Suprapubic skin (tissue), 4 donors: ENCODE results near the gene CXXC5.

Experiments used
- EP300 ChIP-seq: sonication (generic); formaldehyde crosslinking; IDR thresholded peaks from one replicate; pipeline ENCODE4 v1.6.1; 2017; ENCODE audit warnings: antibody characterized with exemption
- POLR2A ChIP-seq, 2 donors: fragments of 450-650 bp; IDR thresholded peaks; one replicate each; pipeline ENCODE4 v1.6.1; 2017; ENCODE audit warnings: antibody characterized with exemption in 2 of 2, mild to moderate bottlenecking in 2 of 2, moderate library complexity in 2 of 2
- POLR2AphosphoS5 ChIP-seq, 3 donors: sonication (generic); formaldehyde crosslinking; IDR thresholded peaks; one replicate each; pipeline ENCODE4 v1.6.1; 2017; ENCODE audit warnings: antibody characterized with exemption in 3 of 3
- TF ChIP-seq, protein P1 (sequence below), 2 donors: fragments of 200-600 bp in 1 of 2; fragments of 450-650 bp in 1 of 2; sonication (generic) in 1 of 2; IDR thresholded peaks; one replicate each; pipeline ENCODE4 v1.5.1; 2016 to 2019; ENCODE audit warnings: antibody characterized with exemption in 2 of 2, mild to moderate bottlenecking in 1 of 2, moderate library complexity in 1 of 2

DNA sequence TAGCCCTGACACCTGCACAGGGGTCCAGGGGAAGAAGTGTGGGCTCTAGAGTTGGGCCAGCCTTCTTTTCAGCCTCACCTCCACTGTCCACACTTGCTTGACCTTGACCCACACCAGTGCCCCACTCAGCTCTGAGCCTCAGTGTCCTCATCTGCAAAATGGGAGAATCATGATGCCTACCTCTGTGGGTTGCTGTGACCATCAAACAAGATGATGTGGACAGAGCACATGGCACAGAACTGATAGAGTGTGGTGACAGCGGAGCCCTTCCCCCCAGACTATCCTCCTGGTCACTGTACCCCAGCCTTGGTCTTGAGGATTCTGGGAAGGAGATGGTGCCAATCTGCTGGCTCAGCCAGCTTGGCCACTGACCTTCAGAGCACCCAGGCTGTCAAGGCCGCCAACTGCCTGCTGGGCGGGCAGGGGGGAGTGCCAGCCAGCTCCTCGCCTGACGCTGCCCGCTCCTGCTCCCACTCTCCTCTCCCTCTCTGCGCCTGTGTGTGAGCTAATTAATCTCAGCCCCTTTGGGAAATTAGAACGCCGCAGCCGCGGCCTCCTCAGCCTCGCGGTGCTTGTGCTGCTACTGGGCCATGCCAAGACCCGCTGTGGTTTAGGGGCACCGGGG, 16.7 kb downstream of the CXXC5 start:
- TF ChIP-seq, protein P1, sequence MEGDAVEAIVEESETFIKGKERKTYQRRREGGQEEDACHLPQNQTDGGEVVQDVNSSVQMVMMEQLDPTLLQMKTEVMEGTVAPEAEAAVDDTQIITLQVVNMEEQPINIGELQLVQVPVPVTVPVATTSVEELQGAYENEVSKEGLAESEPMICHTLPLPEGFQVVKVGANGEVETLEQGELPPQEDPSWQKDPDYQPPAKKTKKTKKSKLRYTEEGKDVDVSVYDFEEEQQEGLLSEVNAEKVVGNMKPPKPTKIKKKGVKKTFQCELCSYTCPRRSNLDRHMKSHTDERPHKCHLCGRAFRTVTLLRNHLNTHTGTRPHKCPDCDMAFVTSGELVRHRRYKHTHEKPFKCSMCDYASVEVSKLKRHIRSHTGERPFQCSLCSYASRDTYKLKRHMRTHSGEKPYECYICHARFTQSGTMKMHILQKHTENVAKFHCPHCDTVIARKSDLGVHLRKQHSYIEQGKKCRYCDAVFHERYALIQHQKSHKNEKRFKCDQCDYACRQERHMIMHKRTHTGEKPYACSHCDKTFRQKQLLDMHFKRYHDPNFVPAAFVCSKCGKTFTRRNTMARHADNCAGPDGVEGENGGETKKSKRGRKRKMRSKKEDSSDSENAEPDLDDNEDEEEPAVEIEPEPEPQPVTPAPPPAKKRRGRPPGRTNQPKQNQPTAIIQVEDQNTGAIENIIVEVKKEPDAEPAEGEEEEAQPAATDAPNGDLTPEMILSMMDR (IDR thresholded peaks at IDR 0.05), result no peak
- no peak for TF ChIP-seq POLR2AphosphoS5 (IDR thresholded peaks at IDR 0.05)
- TF ChIP-seq POLR2A (IDR thresholded peaks at IDR 0.05), result no peak
- no peak for TF ChIP-seq EP300
